Stimulated activated CD8-positive, alpha-beta memory T cell treated with anti-CD3 and anti-CD28 coated beads, Interleukin-12 subunit alpha, Interleukin-12 subunit beta, amount 100 ng/mL, for 4 hours (primary cell): ENCODE measurements around the gene PGS1.

Experiments
- DNase-seq: peaks from one replicate; pipeline ENCODE4 v3.0.0-alpha.2; 2020; ENCODE audit warnings: low read depth

The PGS1 gene

GRCh38 chr17:78390241-78391050 lies 12.0 kb downstream of the PGS1 start:
- no peak for DNase-seq

GRCh38 chr17:78391051-78391431 lies 12.6 kb downstream of the PGS1 start:
- DNase-seq: no peak

DNA sequence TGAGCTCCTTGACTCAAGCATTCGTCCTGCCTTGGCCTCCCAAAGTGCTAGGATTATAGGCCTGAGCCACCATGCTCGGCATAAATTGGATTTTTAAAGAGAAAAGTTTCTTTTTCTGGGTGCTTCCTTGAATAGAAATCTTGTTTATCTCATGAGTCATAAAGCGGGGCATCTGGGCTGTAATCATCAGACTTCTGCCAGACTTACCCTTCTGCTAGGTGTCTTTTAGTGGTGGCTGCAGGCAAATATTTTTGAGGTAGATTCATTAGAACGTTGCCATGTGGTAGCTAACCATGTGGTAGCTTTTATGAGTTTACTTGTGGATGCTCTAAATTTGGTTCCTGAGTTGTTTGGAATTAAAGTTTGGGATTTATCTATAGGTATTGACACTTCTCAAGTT lies 13.4 kb downstream of the PGS1 start:
- no peak for DNase-seq

DNA sequence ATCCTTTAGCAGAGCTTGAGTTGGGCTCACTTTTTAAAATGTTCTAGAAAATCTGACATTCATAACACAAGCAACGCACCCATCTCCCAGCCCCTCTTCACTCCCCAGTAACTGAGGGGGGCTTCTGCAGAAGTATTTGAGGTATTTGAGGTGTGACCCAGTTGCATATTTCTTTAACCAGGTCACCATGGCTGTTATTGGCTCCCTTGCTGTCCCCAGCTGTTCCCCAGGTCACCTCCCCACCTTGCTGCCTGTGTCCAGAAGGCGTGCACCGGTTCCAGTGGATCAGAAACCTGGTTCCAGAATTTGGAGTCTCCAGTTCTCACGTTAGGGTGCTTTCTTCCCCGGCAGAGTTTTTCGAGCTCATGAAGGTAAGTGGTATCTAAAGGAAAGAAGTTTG lies 13.8 kb downstream of the PGS1 start:
- no peak for DNase-seq

DNA sequence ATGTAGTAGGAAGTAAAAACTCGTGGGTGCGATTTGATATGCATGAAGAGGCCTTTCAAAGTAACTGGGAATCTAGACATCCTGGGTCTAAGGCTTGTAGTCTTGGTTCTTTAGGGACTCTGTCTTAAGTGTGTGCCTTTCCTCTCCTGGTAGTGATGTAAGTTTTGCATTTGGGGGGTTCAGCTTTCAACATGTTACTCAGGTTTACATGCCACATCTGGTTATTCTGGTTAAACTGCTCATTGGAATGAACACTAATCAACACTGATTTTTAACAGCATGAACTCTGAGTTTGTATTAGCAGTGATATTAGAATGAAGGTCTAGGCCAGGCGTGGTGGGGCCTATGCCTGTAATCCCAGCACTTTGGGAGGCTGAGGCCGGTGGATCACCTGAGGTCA lies 15.1 kb downstream of the PGS1 start:
- no peak for DNase-seq

GRCh38 chr17:78394209-78394608 lies 15.8 kb downstream of the PGS1 start:
- DNase-seq: no peak

DNA sequence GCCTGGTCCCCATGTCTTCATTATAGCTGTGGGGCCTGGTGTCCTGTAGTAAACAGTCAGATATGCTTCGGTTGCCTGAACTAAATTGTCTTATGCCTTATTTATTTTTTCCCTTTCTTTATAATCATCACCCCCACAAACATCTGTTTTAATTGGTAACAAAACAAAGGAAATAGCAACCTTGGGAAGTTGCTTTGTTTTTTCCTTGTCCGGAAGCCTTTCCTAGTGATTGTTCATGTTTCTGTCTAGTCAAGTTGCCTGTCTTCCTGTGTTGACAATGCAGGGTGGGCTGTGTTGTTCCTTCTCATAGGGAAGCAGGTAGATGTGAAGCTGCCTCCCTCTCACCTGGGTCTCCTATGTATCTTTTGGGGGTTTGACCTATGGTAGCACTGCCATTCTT lies 16.7 kb downstream of the PGS1 start:
- DNase-seq: no peak

DNA sequence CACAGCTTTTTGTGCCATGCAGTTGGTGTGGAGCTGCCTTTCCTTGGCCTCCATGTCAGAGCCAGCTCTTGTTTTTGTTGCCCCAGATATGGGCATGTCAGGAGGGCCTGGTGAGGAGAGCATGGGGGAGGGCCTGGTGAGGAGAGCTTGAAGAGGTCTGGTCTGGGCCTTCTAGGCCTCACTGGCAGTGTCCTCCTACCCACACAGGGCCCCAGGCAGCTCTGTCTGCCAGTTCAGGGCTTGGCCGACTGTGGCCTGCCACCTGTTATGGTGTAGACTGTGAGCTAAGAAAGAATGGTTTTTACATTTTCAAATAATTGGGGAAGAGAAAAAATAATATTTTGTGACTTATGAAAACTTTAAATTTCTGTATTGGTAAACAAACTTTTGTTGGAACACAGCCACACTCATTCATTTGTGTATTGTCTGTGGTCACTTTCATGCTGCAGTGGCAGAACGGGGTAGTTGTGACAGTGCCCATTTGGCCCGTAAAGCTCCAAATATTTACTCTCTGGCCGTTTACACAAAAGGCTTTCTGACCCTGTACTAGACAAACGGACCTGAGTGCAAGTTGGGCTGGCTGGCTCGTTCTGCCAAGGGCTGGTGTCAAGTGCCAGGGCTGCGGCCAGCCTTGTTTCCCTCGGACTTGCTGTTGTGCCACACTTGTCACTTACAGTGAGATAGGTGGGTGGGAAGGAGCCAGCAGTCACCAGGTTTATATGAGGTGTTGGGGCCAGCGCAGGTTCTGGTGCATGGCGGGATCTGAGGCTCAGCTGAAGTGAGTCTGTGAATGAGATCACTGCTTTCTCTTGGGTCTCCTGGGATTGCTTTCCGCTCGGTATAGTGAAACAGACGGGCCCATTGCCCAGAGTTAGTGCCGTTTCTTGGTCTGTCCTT lies 18.2 kb downstream of the PGS1 start:
- DNase-seq: no peak

DNA sequence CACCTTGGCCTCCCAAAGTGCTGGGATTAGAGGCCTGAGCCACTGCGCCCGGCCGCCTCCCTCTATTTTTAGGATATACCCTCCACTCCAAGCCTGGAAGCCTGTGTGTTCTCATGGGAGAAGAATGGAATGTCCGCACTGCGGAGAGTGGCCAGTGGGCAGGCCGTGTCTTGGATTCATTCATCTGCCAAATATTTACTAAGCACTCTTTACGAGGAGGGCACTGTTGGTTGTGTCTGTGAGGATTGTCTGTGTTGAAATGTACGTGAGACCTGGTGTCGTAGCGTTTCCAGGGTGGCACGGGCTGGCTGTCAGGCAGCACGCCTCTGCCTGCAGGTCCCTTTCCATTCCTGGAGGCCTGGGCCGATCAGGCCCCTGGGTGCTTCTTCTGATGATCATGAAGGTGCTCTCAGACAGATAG lies 19.2 kb downstream of the PGS1 start:
- no peak for DNase-seq

GRCh38 chr17:78398390-78398789 lies 19.9 kb downstream of the PGS1 start:
- no peak for DNase-seq

DNA sequence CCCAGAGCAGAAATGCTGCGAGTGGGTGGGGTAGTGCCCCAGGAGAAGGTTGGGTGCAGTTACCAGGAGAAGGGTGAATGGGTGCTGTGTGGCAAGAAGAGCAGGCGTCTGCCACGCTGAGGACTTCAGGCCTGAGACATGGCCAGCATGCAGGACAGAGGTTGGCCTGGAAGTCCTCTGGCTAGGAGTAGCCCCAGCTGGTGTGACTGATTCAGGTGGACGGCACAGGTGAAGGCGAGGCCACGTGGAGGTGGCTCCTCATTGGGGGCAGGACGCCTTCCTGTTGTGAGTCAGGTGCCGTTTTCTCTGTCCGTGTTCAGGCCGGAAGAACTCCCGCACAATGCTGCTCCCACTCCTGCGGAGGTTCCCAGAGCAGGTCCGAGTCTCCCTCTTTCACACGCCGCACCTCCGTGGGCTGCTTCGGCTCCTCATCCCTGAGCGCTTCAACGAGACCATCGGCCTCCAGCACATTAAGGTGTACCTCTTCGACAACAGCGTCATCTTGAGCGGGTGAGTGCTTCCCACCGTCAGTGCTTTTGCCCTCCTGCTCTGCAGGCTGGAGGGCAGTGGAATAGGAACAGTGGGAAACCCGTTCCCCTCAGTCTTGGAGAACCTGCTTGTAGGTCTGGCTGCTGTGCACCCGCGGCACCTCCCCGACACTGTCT lies 20.7 kb downstream of the PGS1 start:
- DNase-seq: no peak

GRCh38 chr17:78399693-78400144 lies 21.3 kb downstream of the PGS1 start:
- DNase-seq: no peak

GRCh38 chr17:78400581-78401240 lies 22.3 kb downstream of the PGS1 start:
- no peak for DNase-seq

- no peak for DNase-seq
These were observed 22.8 kb downstream of the PGS1 start for GRCh38 chr17:78401246-78401645.

DNA sequence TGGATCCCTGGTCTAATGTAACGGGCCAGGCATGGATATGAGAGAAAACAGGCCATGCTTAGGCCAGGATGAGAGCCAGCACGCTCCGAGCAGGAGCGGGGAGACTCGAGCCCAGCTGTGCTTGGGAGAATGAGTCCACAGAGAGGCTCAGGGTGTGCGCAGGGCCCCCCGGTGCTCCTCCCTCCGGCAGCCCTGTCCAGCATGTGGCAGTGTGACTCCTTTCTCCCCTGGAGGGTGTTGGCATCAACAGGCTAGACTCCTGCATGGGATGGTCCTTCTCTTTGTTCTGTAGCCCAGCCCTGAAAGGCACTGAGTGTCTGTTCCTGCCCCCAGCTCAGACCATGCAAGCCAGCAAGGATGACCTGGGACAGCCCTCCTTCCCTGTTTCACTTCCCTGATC lies 23.4 kb downstream of the PGS1 start:
- no peak for DNase-seq

- no peak for DNase-seq
These were observed 25.4 kb downstream of the PGS1 start for GRCh38 chr17:78403822-78404221.

DNA sequence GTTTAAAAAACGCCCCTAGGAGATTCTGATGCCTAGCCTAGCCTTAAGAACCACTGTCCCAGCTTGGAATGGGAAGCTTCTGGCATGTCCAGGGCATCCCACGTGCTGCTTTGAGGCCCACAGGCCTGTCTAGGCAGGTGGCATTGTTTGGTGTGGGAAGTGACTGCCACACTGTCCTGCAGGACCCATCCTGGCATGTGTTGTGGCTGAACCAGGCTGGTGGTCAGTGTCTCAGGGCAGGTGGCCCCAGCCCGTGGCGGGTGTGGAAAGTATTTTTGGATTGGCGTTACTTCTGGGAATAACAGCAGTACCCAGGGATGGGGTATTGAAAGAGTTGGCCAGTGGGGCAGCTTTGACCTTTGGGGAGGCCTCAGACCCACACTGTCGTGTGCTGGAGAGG lies 27.9 kb downstream of the PGS1 start:
- no peak for DNase-seq

- DNase-seq: no peak
These were observed 28.5 kb downstream of the PGS1 start for GRCh38 chr17:78406920-78407319.

GRCh38 chr17:78407387-78408000 lies 29.0 kb downstream of the PGS1 start:
- no peak for DNase-seq

DNA sequence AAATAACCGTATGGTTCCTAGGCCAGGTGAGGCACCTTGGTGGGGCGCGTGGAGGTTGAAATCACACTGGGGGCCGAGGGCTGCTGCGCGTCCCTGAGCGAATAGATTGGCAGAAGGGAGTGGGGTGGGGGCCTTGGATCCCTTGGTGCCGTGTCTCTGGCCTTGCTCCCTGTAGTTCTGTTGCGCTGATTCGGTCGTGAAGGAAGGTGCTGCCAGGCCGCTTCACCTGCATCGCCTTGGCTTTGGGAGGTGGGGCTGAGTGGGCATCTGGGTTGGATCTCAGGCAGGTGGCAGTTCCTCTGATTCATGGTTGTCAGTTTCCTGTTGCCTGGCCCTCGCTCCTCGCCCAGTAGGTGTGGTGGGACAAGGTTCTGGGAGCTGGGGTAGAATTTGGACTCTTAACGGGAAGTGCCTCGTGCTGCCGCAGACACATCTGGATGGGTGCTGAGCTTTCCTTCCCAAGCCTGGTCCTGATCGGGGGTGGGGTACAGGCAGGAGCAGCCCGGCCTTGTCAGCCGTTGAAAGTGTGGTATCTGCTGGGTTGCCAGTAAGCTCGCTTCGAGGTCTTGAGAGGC lies 30.1 kb downstream of the PGS1 start:
- DNase-seq: no peak

- DNase-seq: no peak
These were observed 30.9 kb downstream of the PGS1 start for GRCh38 chr17:78409191-78409928.
